AG04450 (cell line): ENCODE measurements around the gene S100A1. TPM values are rescaled to one million over a fixed set of nuclear protein-coding genes. Genes with fewer than 3 reads are reported as not detected.
"Not testable (repeated sequence)": the region's sequence is repeated elsewhere in the genome, so short reads cannot be mapped to it uniquely, and the experiment has no call there.

ENCODE experiments used
- CTCF ChIA-PET: fragments of 300-600, 350-600 bp; formaldehyde crosslinking; extraction: SDS; loops from one replicate; lab custom pipeline; 2022; ENCODE audit warnings: antibody characterized with exemption, inconsistent platforms; lab: Charles Lee
- POLR2A ChIA-PET: fragments of 350-600 bp; formaldehyde crosslinking; extraction: SDS; loops from one replicate; lab custom pipeline; 2021; ENCODE audit warnings: antibody characterized with exemption, inconsistent platforms; lab: Yijun Ruan, JAX
- DNase-seq: peaks from one replicate; pipeline ENCODE4 v3.0.0-alpha.2; 2011; ENCODE audit warnings: low read depth, low spot score
- H3K27ac ChIP-seq: one replicate; pipeline ENCODE4 v1.5.1; 2012; ENCODE audit warnings: low read depth, low read length, control low read depth
- H3K27me3 ChIP-seq: one replicate; pipeline ENCODE4 v1.6.0; 2012; ENCODE audit warnings: low read length; ENCODE audit not compliant: control insufficient read depth, insufficient read depth
- H3K4me3 ChIP-seq: 2 replicates; pipeline ENCODE4 v1.5.1; 2011; ENCODE audit warnings: mild to moderate bottlenecking, low read depth, low read length, control low read depth
- H3K9me3 ChIP-seq: 2 replicates; pipeline ENCODE4 v1.5.1; 2012; ENCODE audit warnings: low read length; ENCODE audit not compliant: control insufficient read depth, insufficient read depth
- CTCF ChIP-seq: IDR thresholded peaks from 2 replicates; pipeline ENCODE4 v1.5.1; 2011; ENCODE audit warnings: low read depth, low read length, control low read depth, inconsistent platforms
- polyA minus RNA-seq: library from RNA; depleted of rRNA, polyadenylated mRNA; stranded (reverse); fragments of >200 nt; gene quantifications from 2 replicates; pipeline ENCODE4 v1.2.3, GENCODE V29; 2011; rRNA and poly(A)+ RNA removed
- polyA plus RNA-seq: library from polyadenylated mRNA; depleted of rRNA; stranded (reverse); fragments of >200 nt; gene quantifications from 2 replicates; pipeline ENCODE4 v1.2.3, GENCODE V29; 2011; rRNA removed

S100A1 gene
- 0.21 and 0.31 TPM in 2 replicates for polyA plus RNA-seq
- polyA minus RNA-seq: 0.46 and 1.00 TPM in 2 replicates

GRCh38 chr1:153627715-153628626 is at the start of gene S100A1:
Gene S100A1, plus strand, starts transcription at chr1:153628434. Its CDS starts 2,088 bp downstream, at chr1:153630522.
- no peaks in the 10 kb centered on the region for H3K9me3 ChIP-seq
- ChIA-PET POLR2A (interaction anchor here (0.5 to 3.4 kb wide), 29 partner anchors 7 to 366 kb away, joined by 3 to 46 read pairs (median 4); partner anchors contain the start of genes RPS27, S100A14, S100A16 and S100A6), CTCF (interaction anchor here (0.6 to 3.7 kb wide), 31 partner anchors 9 to 276 kb away, joined by 3 to 80 read pairs (median 6); partner anchors contain the start of genes S100A14, S100A16, S100A6 and SNAPIN)
- H3K27me3 ChIP-seq: no peaks in the 10 kb centered on the region
- no peak for TF ChIP-seq CTCF
- H3K27ac ChIP-seq: peak within 1 kb of the TSS; percentile 92
- peak within 1 kb of the TSS; percentile 80 for H3K4me3 ChIP-seq
- no peak for DNase-seq

- no peak overlapping the region for H3K27ac ChIP-seq
- H3K27me3 ChIP-seq: no peaks in the 10 kb centered on the region
- POLR2A ChIA-PET: interaction anchor here (0.6 kb wide), 1 partner anchor 58 kb away, joined by 4 read pairs; no protein-coding TSS in a partner anchor
- no peak for DNase-seq
- no peak overlapping the region for H3K4me3 ChIP-seq
- TF ChIP-seq CTCF: no peak
- H3K9me3 ChIP-seq: no peaks in the 10 kb centered on the region; the same call in 1 of the 2 replicates
- CTCF ChIA-PET: interaction anchor here (0.5 to 3.8 kb wide), 9 partner anchors 9 to 226 kb away, joined by 3 to 20 read pairs (median 6); partner anchors contain the start of genes S100A1, S100A13 and S100A16
These were observed 49.7 kb upstream of the S100A1 start for GRCh38 chr1:153578490-153578889.

- peak overlapping the region; percentile 3 for H3K27ac ChIP-seq
- no peak for DNase-seq
- ChIA-PET POLR2A (interaction anchor here (0.6 kb wide), 1 partner anchor 58 kb away, joined by 4 read pairs; no protein-coding TSS in a partner anchor), CTCF (interaction anchor here (1.0 to 3.8 kb wide), 6 partner anchors 9 to 227 kb away, joined by 3 to 20 read pairs (median 7); partner anchors contain the start of genes S100A1 and S100A13)
- no peak for TF ChIP-seq CTCF
- no peaks in the 10 kb centered on the region for H3K27me3 ChIP-seq
- no peak overlapping the region for H3K4me3 ChIP-seq
- H3K9me3 ChIP-seq: no peaks in the 10 kb centered on the region; the same call in 1 of the 2 replicates
These were observed 49.3 kb upstream of the S100A1 start for GRCh38 chr1:153578936-153579335.

GRCh38 chr1:153582836-153583235 is 45.4 kb upstream of the S100A1 start:
- CTCF ChIA-PET: interaction anchor here (2.2 kb wide), 1 partner anchor 10 kb away, joined by 18 read pairs; no protein-coding TSS in a partner anchor
- POLR2A ChIA-PET, DNase-seq, H3K4me3 ChIP-seq, H3K27me3 ChIP-seq, H3K9me3 ChIP-seq, H3K27ac ChIP-seq: not testable (repeated sequence)

- H3K4me3 ChIP-seq, POLR2A ChIA-PET, H3K27me3 ChIP-seq, DNase-seq, H3K27ac ChIP-seq, H3K9me3 ChIP-seq: not testable (repeated sequence)
- CTCF ChIA-PET: interaction anchor here (1.1 to 4.0 kb wide), 3 partner anchors 11 to 73 kb away, joined by 3 to 33 read pairs (median 6); no protein-coding TSS in a partner anchor
These were observed 44.7 kb upstream of the S100A1 start for GRCh38 chr1:153583514-153583913.
